WI38 (cell line): ENCODE results near the gene C14orf180.

ENCODE experiments used
- H3K4me3 ChIP-seq: 2 replicates; pipeline ENCODE4 v1.5.1; 2011; ENCODE audit warnings: low read depth, mild to moderate bottlenecking, control low read depth, low read length
- TF ChIP-seq, protein P1 (sequence below): IDR thresholded peaks from 2 replicates; pipeline ENCODE4 v1.5.1; 2012; ENCODE audit warnings: low read depth, mild to moderate bottlenecking, control low read depth, low read length

The C14orf180 gene

GRCh38 chr14:104572668-104573067 is 6.9 kb upstream of the C14orf180 start:
- TF ChIP-seq, protein P1, sequence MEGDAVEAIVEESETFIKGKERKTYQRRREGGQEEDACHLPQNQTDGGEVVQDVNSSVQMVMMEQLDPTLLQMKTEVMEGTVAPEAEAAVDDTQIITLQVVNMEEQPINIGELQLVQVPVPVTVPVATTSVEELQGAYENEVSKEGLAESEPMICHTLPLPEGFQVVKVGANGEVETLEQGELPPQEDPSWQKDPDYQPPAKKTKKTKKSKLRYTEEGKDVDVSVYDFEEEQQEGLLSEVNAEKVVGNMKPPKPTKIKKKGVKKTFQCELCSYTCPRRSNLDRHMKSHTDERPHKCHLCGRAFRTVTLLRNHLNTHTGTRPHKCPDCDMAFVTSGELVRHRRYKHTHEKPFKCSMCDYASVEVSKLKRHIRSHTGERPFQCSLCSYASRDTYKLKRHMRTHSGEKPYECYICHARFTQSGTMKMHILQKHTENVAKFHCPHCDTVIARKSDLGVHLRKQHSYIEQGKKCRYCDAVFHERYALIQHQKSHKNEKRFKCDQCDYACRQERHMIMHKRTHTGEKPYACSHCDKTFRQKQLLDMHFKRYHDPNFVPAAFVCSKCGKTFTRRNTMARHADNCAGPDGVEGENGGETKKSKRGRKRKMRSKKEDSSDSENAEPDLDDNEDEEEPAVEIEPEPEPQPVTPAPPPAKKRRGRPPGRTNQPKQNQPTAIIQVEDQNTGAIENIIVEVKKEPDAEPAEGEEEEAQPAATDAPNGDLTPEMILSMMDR: no peak
- H3K4me3 ChIP-seq: no peak overlapping the region

DNA sequence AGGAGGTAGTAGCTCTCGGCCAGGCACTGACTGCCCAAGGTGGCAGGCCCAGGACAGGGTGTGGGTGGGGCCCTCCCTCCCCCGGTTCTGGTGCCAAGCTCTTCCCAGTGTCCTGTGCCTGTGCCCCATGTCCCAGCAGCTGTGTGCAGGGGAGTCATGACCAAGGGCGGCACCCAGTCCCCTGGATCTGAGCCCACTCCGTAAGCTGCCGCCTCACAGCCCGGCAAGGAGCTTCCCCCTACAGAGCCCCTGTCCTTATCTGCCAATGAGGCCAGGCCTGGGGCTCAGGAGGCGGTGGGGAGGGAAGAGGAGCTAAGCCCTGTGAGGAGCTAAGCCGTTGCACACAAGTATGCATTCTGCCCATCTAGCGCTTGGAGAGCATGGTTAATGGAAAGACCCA is 5.6 kb upstream of the C14orf180 start:
- H3K4me3 ChIP-seq: no peak overlapping the region
- TF ChIP-seq, protein P1: no peak

GRCh38 chr14:104574536-104574935 is 5.0 kb upstream of the C14orf180 start:
- TF ChIP-seq, protein P1: no peak
- H3K4me3 ChIP-seq: no peak overlapping the region

DNA sequence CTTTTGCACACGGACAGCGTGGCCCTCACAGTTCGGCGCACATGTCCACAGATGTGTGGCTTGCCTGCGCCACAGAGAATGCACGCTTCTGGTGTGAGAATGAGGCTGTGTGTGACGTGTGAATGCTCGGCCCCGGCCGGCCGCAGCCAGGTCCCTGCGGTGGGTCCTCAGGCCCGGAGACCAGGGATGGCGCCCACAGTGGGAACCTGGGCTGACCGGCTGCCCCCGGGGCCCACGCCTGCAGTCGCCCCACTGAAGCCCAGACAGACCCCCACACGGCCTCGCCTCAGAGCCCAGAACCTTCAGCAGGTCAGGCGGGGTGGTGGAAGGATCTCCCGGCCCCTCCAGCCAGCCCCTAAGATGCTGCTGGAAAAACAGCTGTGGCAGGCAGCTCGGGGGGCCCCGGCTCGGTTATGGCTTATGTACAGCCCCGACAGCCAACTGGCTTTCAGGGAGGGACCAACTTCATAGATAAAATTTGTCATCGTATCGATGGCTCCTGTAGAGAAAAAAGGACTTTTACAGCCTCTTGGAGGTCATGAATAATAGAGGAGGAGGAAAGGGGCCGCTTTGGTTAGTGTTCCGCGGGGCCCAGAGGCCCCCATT is 4.5 kb upstream of the C14orf180 start:
- no peak overlapping the region for H3K4me3 ChIP-seq
- TF ChIP-seq, protein P1: no peak

DNA sequence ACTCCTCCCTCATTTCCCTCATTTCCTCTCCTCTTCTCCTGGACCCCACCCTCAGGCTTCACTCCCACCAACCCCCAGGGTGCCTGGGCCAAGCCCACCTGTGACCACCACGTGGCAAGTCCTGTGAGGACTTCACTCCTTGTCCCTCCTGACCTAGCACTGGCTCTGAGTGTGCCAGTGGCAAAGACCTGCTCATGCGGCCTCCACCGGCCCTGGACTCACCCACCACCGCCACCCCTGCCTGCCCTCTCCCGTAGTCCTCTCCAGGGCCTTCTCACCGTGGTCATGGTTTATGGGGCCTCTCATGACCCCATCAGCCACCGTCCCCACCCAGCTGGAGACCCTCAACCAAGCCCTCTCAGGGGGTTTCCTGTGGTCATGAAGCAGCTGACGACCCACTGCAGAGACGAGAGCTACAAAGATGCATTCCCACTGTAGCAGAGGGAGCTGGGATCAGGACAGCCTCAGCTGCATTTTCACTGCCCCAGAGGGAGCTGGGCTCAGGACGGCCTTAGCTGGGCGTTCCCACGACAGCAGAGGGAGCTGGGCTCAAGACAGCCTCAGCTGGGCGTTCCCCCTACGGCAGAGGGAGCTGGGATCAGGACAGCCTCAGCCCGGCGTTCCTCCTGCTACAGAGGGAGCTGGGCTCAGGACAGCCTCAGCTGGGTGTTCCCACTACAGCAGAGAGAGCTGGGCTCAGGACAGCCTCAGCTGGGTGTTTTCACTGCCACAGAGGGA is 3.2 kb upstream of the C14orf180 start:
- TF ChIP-seq, protein P1: no peak
- no peak overlapping the region for H3K4me3 ChIP-seq

- H3K4me3 ChIP-seq: no peak overlapping the region
- TF ChIP-seq, protein P1: no peak
Measured at GRCh38 chr14:104576970-104577332, 2.6 kb upstream of the C14orf180 start.

DNA sequence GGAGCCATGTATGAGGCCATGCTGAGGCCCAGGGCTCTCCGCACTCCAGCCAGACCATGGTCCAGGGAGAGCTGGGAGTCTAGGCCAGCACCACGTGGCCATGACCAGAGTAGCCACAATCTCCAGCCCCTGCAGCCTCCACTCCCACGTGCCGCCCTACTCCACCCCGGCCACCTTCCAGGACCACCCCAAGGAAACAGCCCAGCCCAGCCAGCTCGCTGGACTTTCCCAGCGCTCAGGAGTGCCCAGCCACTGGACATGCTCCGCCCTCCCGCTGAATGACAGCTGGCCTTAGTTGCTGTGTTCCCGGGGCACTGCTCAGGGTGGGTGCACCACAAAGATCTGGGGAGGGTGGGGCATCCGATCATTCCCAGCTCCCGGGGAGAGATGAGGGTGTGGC is 2.1 kb upstream of the C14orf180 start:
- TF ChIP-seq, protein P1: no peak
- no peak overlapping the region for H3K4me3 ChIP-seq
